Mesothelial cell of epicardium (in vitro differentiated cells): ENCODE results near the gene NUP205. TPM values are rescaled to one million over a fixed set of nuclear protein-coding genes. Genes with fewer than 3 reads are reported as not detected.

ENCODE experiments used
- DNase-seq, 2 experiments: peaks; one replicate each; pipeline ENCODE4 v3.0.0; 2021; ENCODE audit warnings: low spot score in 2 of 2; ENCODE audit not compliant: unreplicated experiment in 2 of 2
- H3K27ac Mint-ChIP-seq: 2 replicates; pipeline ENCODE4 v1.8.0; 2021; ENCODE audit warnings: mixed read lengths
- H3K27me3 Mint-ChIP-seq: 2 replicates; pipeline ENCODE4 v1.8.0; 2021; ENCODE audit warnings: low read depth, mixed read lengths
- H3K36me3 Mint-ChIP-seq: 2 replicates; pipeline ENCODE4 v1.8.0; 2021; ENCODE audit warnings: mixed read lengths
- H3K4me1 Mint-ChIP-seq: 2 replicates; pipeline ENCODE4 v1.8.0; 2021; ENCODE audit warnings: mixed read lengths
- H3K4me3 Mint-ChIP-seq: 2 replicates; pipeline ENCODE4 v1.8.0; 2021; ENCODE audit warnings: mild to moderate bottlenecking, moderate library complexity, mixed read lengths
- H3K9me3 Mint-ChIP-seq: 2 replicates; pipeline ENCODE4 v1.8.0; 2021; ENCODE audit warnings: mixed read lengths
- total RNA-seq: library from RNA; stranded (reverse); gene quantifications from 3 replicates; pipeline ENCODE4 v1.2.1, GENCODE V29; 2021
- TF ChIP-seq, protein P1 (sequence below): fragments of 200-600 bp; sonication (generic); IDR thresholded peaks from one replicate; pipeline ENCODE4 v1.5.0; 2021; ENCODE audit warnings: antibody characterized with exemption; ENCODE audit not compliant: unreplicated experiment

NUP205 gene
- total RNA-seq, 1 donor from 2014 or later: 82.4 TPM

DNA sequence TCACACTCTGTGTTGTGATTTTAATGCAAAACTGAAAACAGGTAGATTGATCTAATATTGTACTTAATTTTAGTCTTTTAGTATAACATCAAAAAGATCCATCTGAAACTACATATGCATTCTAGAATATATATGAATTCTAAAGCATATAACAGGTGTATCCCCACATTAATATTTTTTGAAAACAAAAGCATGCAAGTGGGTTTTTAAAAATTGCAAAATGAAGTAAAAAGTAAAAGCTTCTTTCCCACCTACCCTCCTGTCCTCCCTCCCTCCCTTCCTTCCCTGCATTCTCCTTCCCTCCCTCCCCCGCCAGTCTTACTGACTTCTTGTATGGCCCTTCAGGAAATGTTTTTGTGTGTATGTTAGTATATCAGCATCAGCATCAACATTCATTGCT, 90.0 kb downstream of the NUP205 start:
- Mint-ChIP-seq H3K36me3 (peaks cover 14% of the 10 kb centered on the region), H3K27me3 (no peaks in the 10 kb centered on the region), H3K9me3 (no peaks in the 10 kb centered on the region), H3K4me3 (no peak overlapping the region), H3K27ac (no peak overlapping the region), H3K4me1 (peaks cover 22% of the 10 kb centered on the region)
- no peak for DNase-seq
- TF ChIP-seq, protein P1, sequence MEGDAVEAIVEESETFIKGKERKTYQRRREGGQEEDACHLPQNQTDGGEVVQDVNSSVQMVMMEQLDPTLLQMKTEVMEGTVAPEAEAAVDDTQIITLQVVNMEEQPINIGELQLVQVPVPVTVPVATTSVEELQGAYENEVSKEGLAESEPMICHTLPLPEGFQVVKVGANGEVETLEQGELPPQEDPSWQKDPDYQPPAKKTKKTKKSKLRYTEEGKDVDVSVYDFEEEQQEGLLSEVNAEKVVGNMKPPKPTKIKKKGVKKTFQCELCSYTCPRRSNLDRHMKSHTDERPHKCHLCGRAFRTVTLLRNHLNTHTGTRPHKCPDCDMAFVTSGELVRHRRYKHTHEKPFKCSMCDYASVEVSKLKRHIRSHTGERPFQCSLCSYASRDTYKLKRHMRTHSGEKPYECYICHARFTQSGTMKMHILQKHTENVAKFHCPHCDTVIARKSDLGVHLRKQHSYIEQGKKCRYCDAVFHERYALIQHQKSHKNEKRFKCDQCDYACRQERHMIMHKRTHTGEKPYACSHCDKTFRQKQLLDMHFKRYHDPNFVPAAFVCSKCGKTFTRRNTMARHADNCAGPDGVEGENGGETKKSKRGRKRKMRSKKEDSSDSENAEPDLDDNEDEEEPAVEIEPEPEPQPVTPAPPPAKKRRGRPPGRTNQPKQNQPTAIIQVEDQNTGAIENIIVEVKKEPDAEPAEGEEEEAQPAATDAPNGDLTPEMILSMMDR: no peak

DNA sequence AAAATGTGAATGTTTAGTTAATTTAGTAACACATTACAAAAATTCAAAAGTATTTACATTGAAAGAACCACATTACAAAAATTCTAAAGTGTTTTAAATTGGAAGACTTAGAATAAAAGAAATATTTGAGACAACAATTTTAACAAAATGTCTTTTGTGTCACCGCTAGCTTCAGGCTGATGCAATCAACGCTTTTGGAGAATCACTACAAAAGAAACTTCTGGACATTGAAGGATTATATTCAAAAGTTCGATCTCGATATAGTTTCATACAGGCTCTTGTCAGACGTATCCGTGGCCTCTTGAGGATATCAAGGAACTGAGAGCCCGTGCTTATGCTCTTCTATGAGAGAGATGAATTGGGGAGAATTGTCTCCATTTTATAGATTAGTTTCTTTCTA, 90.5 kb downstream of the NUP205 start:
- TF ChIP-seq, protein P1: no peak
- Mint-ChIP-seq H3K27ac (no peak overlapping the region), H3K4me3 (no peak overlapping the region), H3K27me3 (no peaks in the 10 kb centered on the region), H3K4me1 (peaks cover 26% of the 10 kb centered on the region), H3K9me3 (no peaks in the 10 kb centered on the region), H3K36me3 (peaks cover 14% of the 10 kb centered on the region)
- DNase-seq: no peak

DNA sequence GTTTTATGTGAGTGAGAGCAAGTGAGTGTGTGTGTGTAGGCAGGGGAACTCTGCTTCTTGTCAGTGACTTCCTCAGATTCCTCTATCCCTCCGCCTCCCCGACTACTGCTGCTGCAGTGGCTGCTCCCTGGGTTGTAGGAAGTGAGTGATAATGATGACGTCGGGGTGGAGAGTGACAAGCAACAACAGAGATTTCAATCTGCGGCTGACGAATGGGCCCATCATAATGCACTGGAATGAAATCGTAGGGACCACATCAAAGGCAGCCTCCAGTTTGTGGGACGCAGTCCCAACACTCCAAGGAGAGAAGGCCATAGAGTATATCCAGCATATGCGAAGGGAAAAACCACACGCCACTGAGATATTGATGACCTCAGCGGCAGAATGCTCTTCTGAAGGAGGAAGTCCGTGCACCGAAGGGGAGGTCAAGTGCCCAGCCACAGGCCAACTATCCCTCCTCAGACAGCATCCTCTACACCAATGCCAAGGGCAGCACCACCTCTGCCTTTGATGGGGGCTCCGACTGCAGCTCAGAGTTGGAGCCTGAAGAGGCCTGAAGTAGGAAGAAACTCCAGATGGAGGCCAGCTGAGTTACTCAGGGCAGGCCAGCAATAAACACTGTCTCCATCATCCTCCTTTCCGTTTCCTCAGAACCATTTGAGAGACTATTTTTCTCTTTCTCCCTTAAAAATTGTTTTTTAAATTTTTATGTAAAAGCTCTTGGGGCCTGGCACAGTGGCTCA, 93.3 kb downstream of the NUP205 start:
- H3K36me3 Mint-ChIP-seq: peaks cover 6% of the 10 kb centered on the region
- no peak for DNase-seq
- TF ChIP-seq, protein P1: no peak
- H3K27ac Mint-ChIP-seq: peak overlapping the region; percentile 74
- H3K27me3 Mint-ChIP-seq: no peaks in the 10 kb centered on the region
- peaks cover 16% of the 10 kb centered on the region for H3K4me1 Mint-ChIP-seq
- peak overlapping the region; percentile 9 for H3K4me3 Mint-ChIP-seq
- no peaks in the 10 kb centered on the region for H3K9me3 Mint-ChIP-seq

DNA sequence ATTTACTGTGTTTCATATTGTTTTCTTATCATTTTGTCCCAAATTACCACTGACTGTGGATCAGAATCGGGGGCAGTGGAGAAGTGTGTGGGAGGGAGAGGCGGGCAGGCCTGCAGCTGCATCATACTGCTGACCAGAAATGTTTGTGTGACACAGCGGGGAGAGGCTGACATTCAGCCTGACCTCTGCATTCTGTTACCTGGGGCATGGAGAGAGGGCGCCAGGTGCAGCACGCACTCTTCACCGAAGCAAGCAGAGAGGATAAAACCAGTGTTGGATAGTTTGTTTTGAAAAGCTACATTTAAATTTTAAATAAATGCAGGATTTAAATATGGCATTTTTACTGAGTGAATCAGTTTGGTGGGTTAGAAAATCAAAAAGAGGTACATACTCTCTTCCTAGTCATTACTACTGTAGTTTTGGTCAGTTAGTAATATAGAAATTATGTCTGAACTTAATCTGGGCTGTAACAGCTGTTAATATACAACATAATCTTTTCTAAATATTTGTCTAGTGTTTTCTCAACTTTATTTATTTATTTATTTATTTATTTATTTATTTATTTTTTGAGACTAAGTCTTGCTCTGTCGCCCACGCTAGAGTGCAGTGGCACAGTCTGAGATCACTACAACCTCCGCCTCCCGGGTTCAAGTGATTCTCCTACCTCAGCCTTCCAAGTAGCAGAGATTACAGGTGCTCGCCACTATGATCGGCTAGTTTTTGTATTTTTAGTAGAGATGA, 95.8 kb downstream of the NUP205 start:
- Mint-ChIP-seq H3K27me3 (no peaks in the 10 kb centered on the region), H3K4me1 (peaks cover 20% of the 10 kb centered on the region), H3K4me3 (no peak overlapping the region), H3K36me3 (peaks cover 1% of the 10 kb centered on the region), H3K9me3 (no peaks in the 10 kb centered on the region), H3K27ac (peak overlapping the region; percentile 9)
- DNase-seq: no peak
- TF ChIP-seq, protein P1: no peak

DNA sequence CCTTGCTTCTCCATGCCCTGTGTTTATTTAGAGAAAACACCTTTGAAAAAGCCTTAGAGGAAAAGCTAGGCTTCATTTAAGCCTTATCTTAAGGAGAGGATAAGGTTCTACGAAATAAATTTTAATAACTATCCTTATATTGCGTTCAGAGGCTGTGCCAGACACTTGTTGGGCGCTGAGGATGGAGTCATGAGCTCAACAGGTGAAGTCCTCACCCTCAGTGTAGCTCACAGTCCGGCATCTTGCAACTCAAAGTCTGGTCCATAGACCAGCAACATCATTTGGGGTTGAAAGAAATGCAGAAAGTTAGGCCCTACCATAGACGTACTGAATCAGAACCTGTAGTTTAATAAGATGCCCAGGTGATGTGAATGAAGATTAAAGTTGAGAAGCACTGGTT, 100.8 kb downstream of the NUP205 start:
- Mint-ChIP-seq H3K27me3 (no peaks in the 10 kb centered on the region), H3K4me3 (no peak overlapping the region), H3K36me3 (no peaks in the 10 kb centered on the region), H3K4me1 (peaks cover 15% of the 10 kb centered on the region), H3K27ac (no peak overlapping the region), H3K9me3 (no peaks in the 10 kb centered on the region)
- DNase-seq: no peak
- TF ChIP-seq, protein P1: no peak
